Suprapubic skin (tissue), 3 donors: Measurements from ENCODE around the gene TUT1.

ENCODE experiments used
- CTCF ChIP-seq, 2 donors: fragments of 200-600 bp in 1 of 2; fragments of 450-650 bp in 1 of 2; sonication (generic) in 1 of 2; IDR thresholded peaks; one replicate each; pipeline ENCODE4 v1.5.1; 2016 to 2019; ENCODE audit warnings: antibody characterized with exemption in 2 of 2, mild to moderate bottlenecking in 1 of 2, moderate library complexity in 1 of 2
- POLR2A ChIP-seq, 2 donors: fragments of 450-650 bp; IDR thresholded peaks; one replicate each; pipeline ENCODE4 v1.6.1; 2017; ENCODE audit warnings: antibody characterized with exemption in 2 of 2, mild to moderate bottlenecking in 2 of 2, moderate library complexity in 2 of 2

- TF ChIP-seq CTCF (IDR thresholded peaks at IDR 0.05) (no peak), POLR2A (IDR thresholded peaks at IDR 0.05) (no peak)
These were observed 24.2 kb upstream of the TUT1 start for GRCh38 chr11:62615521-62615920.
